ENCODE data around the gene BLCAP. TPM values are rescaled to one million over a fixed set of nuclear protein-coding genes. Genes with fewer than 3 reads are reported as not detected.

The BLCAP gene
- total RNA-seq, 1 experiment from 2014 or later: 129 TPM

- Histone ChIP-seq H3K4me3 (ENCODE audit: low read depth, low read length) (no peak overlapping the region), H3K36me3 (ENCODE audit: control insufficient read depth, insufficient read depth, low read length) (no peaks in the 10 kb centered on the region), H3K4me1 (no peaks in the 10 kb centered on the region), H3K9me3 (no peaks in the 10 kb centered on the region), H3K27me3 (replicated peaks; ENCODE audit: control insufficient read depth, insufficient read depth, low read length) (peaks cover 7% of the 10 kb centered on the region)
- no peak overlapping the region for H3K27ac Mint-ChIP-seq (ENCODE audit: unreplicated experiment)
- BruUV-seq (replicated peaks): no TSS peak
- intact Hi-C loops (cut with micrococcal nuclease; ENCODE audit: unreplicated experiment): no loop called here
- CTCF ChIA-PET: interaction anchor here (0.6 to 0.7 kb wide), 2 partner anchors 56 to 95 kb away, joined by 3 read pairs; no protein-coding TSS in a partner anchor
- no peaks in the 10 kb centered on the region for H3K9me3 Mint-ChIP-seq (ENCODE audit: unreplicated experiment)
- no peaks in the 10 kb centered on the region for H3K4me1 Mint-ChIP-seq (ENCODE audit: low read depth, unreplicated experiment)
- H3K4me3 Mint-ChIP-seq (ENCODE audit: unreplicated experiment): no peak overlapping the region
- peaks cover 44% of the 10 kb centered on the region for H3K27me3 Mint-ChIP-seq (ENCODE audit: insufficient read depth, unreplicated experiment)
- TF ChIP-seq CTCF (IDR thresholded peaks at IDR 0.05; ENCODE audit: insufficient read depth in 1 of 2, low read depth in 1 of 2, low read length in 1 of 2, severe bottlenecking in 1 of 2, unreplicated experiment in 1 of 2): no peak
- no peak for DNase-seq
- no peaks in the 10 kb centered on the region for H3K36me3 Mint-ChIP-seq (ENCODE audit: insufficient read depth, unreplicated experiment)
- POLR2A ChIA-PET: no interaction called here
These were observed 47.6 kb downstream of the BLCAP start for GRCh38 chr20:37479925-37480691.

- BruUV-seq (replicated peaks): no TSS peak
- Mint-ChIP-seq H3K9me3 (ENCODE audit: unreplicated experiment) (no peaks in the 10 kb centered on the region), H3K4me3 (ENCODE audit: unreplicated experiment) (no peak overlapping the region), H3K36me3 (ENCODE audit: insufficient read depth, unreplicated experiment) (no peaks in the 10 kb centered on the region), H3K27me3 (ENCODE audit: insufficient read depth, unreplicated experiment) (peaks cover 45% of the 10 kb centered on the region), H3K27ac (ENCODE audit: unreplicated experiment) (no peak overlapping the region), H3K4me1 (ENCODE audit: low read depth, unreplicated experiment) (no peaks in the 10 kb centered on the region)
- H3K4me3 ChIP-seq (ENCODE audit: low read depth, low read length): no peak overlapping the region
- TF ChIP-seq CTCF (IDR thresholded peaks at IDR 0.05; ENCODE audit: insufficient read depth in 1 of 2, low read depth in 1 of 2, low read length in 1 of 2, severe bottlenecking in 1 of 2, unreplicated experiment in 1 of 2): no peak
- H3K27me3 ChIP-seq (replicated peaks; ENCODE audit: control insufficient read depth, insufficient read depth, low read length): peaks cover 7% of the 10 kb centered on the region
- no peaks in the 10 kb centered on the region for H3K36me3 ChIP-seq (ENCODE audit: control insufficient read depth, insufficient read depth, low read length)
- H3K9me3 ChIP-seq: no peaks in the 10 kb centered on the region
- ChIA-PET POLR2A (no interaction called here), CTCF (no interaction called here)
- no peaks in the 10 kb centered on the region for H3K4me1 ChIP-seq
- DNase-seq: no peak
- intact Hi-C loops (cut with micrococcal nuclease; ENCODE audit: unreplicated experiment): no loop called here
These were observed 48.4 kb downstream of the BLCAP start for GRCh38 chr20:37479266-37479665.

GRCh38 chr20:37477041-37477440, 50.6 kb downstream of the BLCAP start:
- no peak overlapping the region for H3K27ac Mint-ChIP-seq (ENCODE audit: unreplicated experiment)
- TF ChIP-seq CTCF (IDR thresholded peaks at IDR 0.05; ENCODE audit: insufficient read depth in 1 of 2, low read depth in 1 of 2, low read length in 1 of 2, severe bottlenecking in 1 of 2, unreplicated experiment in 1 of 2): no peak
- no TSS peak for BruUV-seq (replicated peaks)
- H3K9me3 ChIP-seq: no peaks in the 10 kb centered on the region
- H3K9me3 Mint-ChIP-seq (ENCODE audit: unreplicated experiment): no peaks in the 10 kb centered on the region
- ChIA-PET CTCF (interaction anchor here (0.5 to 0.9 kb wide), 2 partner anchors 58 to 703 kb away, joined by 3 to 4 read pairs; partner anchors contain the start of gene DSN1), POLR2A (interaction anchor here (0.6 kb wide), 1 partner anchor 194 kb away, joined by 3 read pairs; no protein-coding TSS in a partner anchor)
- H3K4me1 Mint-ChIP-seq (ENCODE audit: low read depth, unreplicated experiment): no peaks in the 10 kb centered on the region
- no peak overlapping the region for H3K4me3 Mint-ChIP-seq (ENCODE audit: unreplicated experiment)
- intact Hi-C loops (cut with micrococcal nuclease; ENCODE audit: unreplicated experiment): no loop called here
- peaks cover 7% of the 10 kb centered on the region for H3K27me3 ChIP-seq (replicated peaks; ENCODE audit: control insufficient read depth, insufficient read depth, low read length)
- H3K4me3 ChIP-seq (ENCODE audit: low read depth, low read length): no peak overlapping the region
- no peaks in the 10 kb centered on the region for H3K36me3 Mint-ChIP-seq (ENCODE audit: insufficient read depth, unreplicated experiment)
- no peaks in the 10 kb centered on the region for H3K4me1 ChIP-seq
- no peaks in the 10 kb centered on the region for H3K36me3 ChIP-seq (ENCODE audit: control insufficient read depth, insufficient read depth, low read length)
- DNase-seq: no peak
- H3K27me3 Mint-ChIP-seq (ENCODE audit: insufficient read depth, unreplicated experiment): peaks cover 46% of the 10 kb centered on the region

Measured in Caco-2 (cell line).